SIG-M5 treated with dmso at 0.1 percent for 504 hours (cell line): ENCODE measurements around the gene PRKD3.
A peak's percentile ranks its signal among the peaks of the same experiment; 100 is the strongest.
"Not testable (repeated sequence)": the region's sequence is repeated elsewhere in the genome, so short reads cannot be mapped to it uniquely, and the experiment has no call there.

Source experiments
- DNase-seq: peaks from one replicate; lab custom pipeline; 2025; ENCODE audit not compliant: unreplicated experiment; lab: John Stamatoyannopoulos, UW

Gene PRKD3

DNA sequence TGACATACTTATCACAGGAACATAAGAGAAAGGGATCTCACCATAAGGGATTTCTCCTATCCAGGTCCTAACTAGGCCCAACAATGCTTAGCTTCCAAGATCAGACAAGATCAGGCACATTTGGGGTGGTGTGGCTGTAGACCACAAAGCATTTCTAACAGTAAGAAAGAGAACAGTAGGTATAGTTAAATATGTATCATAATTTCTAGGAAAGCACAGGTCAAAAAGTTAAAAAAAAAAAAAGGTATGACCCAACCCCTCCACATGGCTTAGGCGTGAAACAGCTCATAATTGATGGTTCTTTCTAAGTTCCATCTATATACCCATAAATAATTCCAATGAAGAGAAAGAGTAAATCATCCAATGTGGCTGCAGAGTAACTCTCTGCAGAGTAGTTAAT, 6.9 kb downstream of the PRKD3 start:
- no peak for DNase-seq

DNA sequence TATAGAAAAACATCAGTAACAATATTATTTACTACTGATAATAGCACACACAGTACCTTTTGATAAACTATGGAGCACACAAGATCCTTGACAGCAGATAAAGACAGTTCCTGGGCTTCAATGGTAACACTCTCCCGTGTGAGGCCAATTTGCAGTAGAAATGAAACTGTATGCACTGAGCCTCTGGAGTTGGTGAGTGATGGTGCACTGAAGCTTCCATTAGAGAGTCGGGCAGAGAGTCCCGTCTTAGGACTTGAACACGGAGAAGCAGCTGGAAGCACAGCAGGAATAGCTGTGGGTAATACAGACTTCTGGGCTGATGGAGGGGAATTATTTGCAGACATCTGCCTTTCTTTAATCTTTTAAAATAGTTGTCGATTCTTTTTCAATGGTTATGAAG, 8.5 kb downstream of the PRKD3 start:
- DNase-seq, result no peak

DNA sequence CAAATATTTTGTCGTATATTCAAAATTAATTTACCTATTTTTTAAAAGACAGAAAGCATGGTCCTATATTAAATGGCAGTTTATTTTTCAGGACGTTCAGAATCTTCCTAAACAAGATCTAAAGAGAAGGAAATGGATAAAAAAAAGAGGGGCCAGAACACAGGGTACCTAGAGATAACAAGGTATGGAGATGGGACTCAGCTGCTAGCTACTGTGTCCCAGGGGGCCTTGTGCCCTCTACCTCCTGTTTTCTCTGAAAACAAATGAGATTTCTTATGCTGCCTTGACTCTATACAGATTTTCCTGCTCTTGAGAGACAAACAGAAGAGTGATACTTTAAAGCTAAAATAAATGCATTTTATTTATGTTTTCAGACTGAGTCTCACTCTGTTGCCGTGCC, 9.3 kb downstream of the PRKD3 start:
- DNase-seq, result no peak

DNA sequence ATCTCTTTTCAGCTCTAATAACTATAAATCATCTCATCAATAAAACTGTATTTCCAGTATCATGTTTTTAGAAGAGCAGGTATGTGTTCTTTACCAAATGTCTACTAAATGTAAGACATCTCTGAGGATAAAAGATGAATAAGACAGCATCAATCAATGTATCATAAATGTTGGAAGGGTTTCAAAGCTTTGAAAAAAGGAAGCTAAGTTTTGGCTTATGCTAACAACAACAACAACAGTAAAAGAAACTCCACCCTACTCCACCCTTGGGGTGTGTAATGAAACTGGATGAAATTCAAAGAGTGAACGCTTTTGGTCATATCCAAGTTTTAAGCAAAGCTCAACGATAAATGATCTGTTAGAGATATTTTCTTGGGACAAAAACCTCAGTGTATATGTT, 17.1 kb downstream of the PRKD3 start:
- DNase-seq, result no peak

DNA sequence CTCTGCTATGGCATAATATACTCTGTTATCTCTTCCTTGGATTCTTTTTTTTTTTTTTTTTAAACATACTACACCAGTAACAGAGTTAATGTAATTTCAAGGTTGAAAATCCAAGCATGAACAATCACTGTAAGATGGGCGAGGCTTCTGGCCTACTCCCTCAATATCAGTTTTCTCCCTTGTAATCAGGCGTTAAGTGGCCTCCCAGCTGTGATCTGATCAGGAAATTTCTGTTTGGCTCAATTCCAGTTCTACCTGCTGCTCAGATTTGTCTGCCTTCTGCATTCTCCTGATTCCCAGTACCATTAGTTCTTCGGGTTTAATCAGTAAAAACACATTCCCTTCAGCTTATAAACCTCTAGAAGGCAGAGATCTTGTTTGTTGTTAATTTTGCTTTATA, 18.6 kb downstream of the PRKD3 start:
- DNase-seq, result no peak

DNA sequence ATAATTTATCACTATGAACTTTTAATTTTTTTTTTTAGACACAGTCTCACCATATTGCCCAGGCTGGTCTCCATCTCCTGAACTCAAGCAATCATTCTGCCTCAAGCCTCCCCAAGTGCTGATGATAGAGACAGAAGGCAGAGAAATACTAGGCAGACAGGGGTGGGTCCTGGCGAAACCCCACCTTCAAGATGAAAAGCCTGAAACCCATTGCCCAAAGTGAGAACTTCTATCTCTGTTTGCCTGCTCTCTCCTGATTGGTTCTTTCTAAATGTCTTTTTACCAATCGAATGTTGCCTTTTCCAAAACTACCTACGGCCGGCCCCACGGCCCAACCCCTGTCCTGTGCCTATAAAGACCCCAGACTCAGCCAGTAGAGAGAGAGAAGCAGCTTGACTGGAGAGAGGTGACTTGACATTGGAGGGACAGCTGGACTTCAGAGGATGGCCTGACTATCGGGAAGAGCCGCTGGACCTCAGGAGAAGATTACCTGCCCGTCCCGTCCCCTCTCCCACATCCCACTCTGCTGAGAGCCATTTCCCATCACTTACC, 21.9 kb downstream of the PRKD3 start:
- DNase-seq, result no peak

DNA sequence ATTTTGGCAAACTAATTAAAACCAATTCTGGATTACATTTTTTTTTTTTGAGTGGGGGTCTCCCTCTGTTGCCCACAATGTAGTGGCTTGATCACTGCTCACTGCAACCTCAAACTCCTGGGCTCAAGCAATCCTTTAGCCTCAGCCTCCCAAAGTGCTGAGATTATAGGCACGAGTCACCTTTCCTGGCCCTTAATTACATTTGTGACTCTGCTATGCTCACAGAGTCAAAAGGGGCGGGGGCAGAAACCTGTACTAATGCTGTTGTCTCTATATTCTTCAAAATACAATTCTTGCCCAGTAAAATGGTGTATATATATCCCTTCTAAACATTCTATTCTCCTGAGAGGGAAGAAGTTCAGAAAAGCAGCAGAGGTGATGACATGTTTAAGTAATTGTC, 23.2 kb downstream of the PRKD3 start:
- no peak for DNase-seq

DNA sequence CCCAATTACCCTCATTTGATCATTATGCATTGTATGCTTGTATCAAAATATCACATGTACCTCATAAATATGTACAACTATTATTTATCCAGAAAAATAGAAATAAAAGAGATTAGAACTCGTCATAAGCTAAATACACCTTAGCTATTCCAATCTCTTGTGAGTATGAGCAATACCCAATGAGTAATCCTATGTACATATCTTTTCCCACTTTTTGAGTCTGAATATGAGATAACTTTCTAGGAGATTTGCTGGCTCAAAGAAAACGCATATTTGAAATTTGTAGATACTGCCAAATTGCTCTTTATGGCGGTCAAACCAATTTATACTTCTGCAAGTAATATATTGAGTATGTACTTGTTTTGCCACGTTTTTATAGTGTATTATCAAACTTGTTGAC, 24.1 kb downstream of the PRKD3 start:
- DNase-seq, result no peak

DNA sequence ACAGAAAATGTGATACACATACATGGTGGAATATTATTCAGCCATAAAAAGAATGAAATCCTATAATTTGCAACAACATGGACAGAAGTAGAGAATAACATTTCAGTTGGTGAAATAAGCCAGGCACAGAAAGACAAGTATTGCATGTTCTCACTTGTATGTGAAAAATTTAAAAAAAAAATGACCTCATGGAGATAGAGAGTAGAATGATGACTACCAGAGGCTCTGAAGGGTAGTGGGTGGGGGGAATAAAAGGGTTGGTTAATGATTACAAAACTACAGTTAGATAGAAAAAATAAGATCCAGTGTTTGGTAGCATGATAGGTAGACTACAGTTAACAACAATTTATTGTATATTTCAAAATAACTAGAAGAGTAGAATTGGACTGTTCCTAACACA, 24.5 kb downstream of the PRKD3 start:
- DNase-seq, result no peak

DNA sequence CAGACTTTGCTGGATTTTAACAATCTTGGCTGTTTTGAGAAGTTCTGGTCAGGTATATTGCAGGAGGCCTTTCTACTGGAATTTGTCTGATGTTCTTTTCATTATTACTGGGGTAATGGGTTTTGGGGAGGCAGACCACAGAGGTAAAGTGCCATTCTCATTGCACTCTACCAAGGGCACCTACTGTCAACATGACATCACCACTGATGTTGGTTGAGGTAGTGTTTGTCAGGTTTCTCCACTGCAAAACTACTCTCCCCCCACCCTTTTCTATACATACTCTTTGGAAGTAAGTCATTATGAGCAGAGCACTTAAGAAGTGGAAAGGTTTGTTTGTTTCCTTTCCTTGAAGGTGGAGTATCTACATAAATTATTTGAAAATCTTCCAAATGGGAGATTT, 27.0 kb downstream of the PRKD3 start:
- no peak for DNase-seq

DNA sequence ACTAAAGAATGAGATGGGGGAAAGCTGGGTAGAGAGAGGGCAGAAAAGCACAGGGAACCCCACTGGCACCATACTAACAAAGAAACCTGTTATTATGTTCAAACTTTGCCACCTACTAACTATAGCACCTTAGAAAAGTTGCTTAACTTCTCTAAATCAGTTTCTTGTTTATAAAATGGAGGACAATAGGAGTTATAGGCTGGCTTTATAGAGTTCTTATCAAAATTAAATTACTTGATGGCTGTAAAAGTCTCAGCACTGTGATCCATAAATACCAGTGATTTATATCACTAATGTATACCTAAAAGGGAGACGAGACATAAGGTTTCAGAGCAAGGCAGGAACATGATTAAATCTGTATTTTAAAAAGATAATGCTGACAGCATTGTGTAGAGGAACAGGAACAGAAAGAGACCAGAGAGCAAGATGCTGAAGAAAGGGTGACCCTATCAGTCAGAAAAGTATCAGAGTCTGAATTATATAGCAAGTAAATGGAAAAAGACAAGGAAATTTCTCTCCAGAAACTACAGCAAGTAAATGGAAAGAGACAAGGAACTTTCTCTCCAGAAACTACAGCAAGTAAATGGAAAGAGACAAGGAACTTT, 29.1 kb downstream of the PRKD3 start:
- no peak for DNase-seq

DNA sequence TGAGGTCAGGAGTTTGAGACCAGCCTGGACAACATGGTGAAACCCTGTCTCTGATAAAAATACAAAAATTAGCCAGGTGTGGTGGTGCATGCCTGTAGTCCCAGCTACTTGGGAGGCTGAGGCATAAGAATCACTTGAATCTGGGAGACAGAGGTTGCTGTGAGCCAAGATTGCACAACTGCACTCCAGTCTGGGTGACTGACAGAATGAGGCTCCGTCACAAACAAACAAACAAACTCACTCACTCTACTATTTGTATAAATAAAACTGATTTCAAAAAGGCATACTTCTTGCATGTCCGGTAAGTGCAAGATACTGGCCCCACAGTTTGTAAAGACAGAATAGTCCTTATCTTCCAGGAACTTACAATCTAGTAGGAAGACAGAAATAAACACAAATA, 29.8 kb downstream of the PRKD3 start:
- DNase-seq, result not testable (repeated sequence)

DNA sequence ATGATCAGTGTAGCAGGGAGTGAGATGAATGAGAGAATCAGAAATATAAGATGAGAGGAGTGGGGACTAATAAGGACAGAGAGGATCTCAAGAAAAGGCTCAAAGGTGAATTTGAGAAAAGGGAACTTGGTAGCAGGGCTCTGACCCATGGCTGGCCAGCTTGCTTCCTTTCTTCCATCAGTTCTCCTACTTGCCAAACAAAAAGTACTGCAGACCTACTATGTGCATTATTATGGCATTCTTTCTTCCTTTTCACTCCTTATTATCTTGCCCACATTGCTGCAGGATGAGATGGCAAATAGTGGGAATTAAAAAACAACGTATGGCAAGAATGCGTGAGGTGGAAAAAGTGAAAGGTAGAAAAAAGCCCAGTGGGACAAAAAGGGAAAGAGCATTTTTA, 33.0 kb downstream of the PRKD3 start:
- no peak for DNase-seq

DNA sequence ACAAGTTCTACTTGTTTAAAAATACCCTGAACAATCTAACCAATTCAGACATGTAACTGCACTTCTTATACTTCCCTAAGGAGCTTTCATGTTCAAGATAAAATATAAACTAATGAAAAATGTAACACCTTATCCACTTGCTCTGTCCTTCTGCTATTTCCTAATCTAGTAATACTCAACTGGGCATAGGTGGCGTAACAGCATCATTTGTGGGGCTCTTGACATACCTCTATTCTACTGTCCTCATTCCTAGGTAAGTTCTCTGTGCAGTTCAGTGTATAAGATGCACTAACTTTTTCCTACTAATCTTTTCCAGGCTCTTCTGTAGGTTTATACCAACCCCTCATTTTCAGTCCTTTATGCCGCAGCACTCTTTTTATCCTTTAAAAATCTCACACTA, 36.7 kb downstream of the PRKD3 start:
- DNase-seq, result peak; percentile 32

DNA sequence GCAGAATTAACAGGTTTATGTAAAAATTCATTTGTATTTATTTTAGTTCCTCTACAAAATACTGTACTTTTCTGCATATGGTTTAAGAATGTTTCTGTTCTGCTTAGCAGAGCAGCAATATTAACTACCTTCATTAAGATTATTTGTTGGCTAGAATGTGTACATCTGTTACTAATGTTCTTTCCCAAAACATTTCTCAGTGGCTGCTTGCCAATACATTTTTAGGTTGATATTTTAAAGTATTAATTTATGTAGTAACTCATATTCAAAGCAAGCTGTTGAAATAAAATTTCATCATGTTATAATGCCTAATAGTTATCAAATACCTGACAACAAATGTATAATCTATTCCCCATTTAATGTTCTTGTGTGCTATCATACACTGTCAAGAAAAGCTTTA, 40.3 kb downstream of the PRKD3 start:
- DNase-seq, result no peak

DNA sequence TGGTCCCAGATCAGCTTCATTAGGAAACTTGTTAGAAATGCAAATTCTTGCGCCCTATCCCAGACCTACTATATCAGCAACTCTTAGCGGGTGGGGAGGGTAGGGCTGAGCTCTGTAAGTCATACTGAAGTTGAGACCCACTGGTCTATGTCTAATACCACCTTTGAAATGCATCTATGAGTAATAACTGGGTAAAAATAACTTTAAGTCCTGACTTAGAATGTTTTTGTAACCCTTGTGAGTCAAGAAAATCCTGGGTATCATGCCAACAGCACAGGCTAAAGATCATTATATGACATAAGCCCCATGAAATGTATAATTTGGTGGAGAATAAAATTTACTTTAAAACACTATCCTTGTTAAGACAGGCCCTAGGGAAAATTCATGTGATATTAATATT, 41.4 kb downstream of the PRKD3 start:
- no peak for DNase-seq

DNA sequence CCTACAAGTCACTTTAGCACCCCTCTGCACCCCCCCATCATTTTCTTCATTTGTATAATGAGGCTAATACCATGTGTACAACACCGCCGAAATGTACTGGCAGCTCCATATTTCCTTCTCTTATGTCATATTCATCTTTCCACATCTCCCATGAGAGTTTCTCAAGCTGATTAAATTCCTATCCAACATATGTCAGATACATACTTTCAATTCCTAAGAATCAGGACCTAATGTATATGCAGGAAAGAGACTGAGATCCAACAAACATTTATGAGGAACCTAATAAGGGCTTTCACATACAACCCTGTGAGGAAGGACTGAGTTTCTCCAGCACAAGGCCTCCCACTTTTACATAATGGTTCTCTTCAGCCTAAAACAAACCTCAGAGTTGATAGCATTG, 41.9 kb downstream of the PRKD3 start:
- DNase-seq, result no peak

DNA sequence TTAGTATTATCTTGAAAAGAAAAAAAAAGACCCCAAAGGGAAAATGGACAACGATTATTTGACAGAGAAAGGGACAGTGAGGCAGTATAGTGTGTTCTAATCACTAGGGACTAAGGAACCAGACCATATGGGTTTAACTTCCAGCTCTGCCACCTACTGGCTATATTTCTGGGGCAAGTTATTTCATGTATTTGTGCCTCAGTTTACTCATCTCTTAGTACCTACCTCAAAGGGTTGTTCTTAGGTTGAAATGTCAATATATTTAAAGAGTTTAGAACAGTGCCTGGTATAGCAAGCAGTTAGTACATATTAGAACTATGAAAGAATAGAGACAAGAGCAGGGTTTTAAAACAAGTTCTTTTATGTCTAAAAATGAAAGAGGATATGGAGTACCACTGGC, 42.7 kb downstream of the PRKD3 start:
- no peak for DNase-seq

DNA sequence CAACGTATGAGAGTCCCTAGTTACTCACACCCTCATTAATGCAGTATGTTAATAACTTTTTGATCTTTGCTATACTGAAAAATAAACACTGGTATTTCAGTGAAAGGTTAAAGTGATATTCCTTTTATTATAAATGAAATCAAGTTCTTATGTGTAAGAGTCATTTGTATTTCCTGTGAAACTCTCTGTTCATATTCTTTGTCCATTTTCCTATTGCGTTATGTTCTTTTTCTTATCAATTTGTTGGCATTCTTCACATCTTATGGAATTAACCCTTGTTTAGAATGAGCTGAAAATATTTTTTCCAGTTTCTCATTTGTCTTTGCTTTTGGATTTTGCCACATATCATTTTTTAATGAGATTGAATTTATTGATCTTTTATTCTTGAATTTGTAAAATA, 48.3 kb downstream of the PRKD3 start:
- no peak for DNase-seq
